ENCODE data around the gene GPR119.
A peak's percentile ranks its signal among the peaks of the same experiment; 100 is the strongest.
"Not testable (repeated sequence)": the region's sequence is repeated elsewhere in the genome, so short reads cannot be mapped to it uniquely, and the experiment has no call there.

Gene GPR119

GRCh38 chrX:130385520-130385919 lies at the start of gene GPR119:
TSS of gene GPR119 (minus strand) at chrX:130385674. CDS start at chrX:130385447, 227 bp downstream.
- DNase-seq (ENCODE audit: low read depth): no peak

DNA sequence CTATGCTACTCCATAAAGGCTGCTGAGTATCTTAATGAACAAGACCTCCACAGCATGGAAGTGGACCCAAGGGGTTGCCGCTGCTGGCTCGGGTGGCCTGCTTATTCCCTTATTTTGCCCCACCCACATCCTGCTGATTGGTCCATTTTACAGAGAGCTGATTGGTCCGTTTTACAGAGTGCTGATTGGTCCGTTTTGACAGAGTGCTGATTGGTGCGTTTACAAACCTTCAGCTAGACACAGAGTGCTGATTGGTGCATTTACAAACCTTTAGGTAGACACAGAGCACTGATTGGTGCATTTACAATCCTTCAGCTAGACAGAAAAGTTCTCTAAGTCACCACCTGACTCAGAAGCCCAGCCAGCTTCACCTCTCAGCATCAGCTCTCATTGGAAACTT lies 43.8 kb upstream of the GPR119 start:
- DNase-seq (ENCODE audit: low read depth): not testable (repeated sequence)

DNA sequence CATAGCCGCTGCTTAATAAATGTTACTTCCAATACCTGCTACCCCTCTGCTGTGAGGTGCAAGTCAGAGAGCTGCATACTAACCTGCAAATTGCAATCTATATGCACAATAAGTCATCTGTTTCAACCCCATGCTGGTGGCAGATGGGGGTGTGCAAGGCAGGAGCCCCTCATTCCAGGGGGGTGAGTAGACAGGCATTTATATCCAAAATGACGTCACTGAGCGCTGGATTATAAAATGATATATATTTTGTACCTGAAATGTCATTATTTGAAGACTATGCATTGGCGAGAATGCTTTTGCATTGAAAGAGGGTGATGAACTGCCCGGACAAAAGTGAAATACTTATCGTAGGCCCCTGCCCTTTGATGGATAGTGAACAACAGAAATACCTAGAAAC lies 41.1 kb upstream of the GPR119 start:
- no peak for DNase-seq (ENCODE audit: low read depth)

DNA sequence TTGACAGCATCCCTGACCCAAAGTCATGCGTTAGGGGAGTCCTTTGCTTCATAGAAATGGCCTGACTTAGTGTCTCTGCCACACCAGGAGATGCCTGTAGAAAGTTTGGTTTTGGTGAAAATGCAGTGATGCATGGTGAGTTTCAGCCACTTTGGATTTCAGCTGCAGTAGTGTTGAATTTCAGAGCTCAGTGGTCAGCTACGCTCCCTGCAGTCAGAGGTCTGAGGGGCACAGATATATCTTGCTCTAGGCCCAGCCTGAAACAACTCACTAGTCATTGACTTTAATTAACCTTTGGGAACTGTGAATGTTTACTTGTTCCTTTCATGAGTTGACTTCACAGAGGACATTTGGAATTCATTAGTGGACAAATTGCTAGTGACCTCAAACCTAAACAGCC lies 33.8 kb upstream of the GPR119 start:
- no peak for DNase-seq (ENCODE audit: low read depth)

DNA sequence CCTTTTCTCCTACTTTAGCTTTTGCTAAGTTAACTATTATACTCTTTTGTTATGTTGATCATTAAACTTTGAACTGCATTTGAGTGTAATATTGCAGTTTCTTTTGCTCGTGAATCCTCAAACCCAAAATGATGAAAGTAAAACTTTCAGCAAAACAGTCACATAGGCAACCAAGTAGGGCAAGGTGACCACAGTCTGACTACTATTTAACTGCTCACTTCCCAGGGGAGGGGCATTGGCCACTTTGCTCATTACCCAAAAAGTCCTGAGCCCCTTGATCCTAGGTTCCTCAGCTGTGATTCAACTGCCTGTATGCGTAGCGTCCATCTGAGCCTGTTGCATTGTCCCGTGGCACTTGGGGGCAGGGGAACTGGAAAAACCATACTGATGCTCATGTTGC lies 33.3 kb upstream of the GPR119 start:
- no peak for DNase-seq (ENCODE audit: low read depth)

- DNase-seq (ENCODE audit: low read depth): no peak
Observed at GRCh38 chrX:130418066-130418465, 32.6 kb upstream of the GPR119 start.

DNA sequence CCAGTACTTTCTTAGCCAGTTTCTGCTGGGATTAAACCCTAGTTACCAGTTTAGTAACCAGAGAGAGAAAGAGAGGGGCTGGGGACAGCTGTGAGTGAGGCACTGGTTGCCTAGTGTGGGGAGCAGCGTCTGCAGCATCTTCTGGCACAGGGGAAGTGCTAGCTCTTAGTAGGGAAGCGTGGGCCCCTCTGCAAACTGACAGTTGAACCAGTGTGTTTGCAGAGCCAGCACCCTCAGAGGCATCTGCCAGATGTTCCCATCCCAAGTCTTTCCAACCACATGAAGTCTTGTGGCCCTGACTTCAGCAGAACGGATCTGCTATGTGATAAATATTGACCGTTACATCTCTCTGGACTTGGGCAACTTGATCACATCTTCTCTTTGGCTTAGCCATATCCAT lies 31.3 kb upstream of the GPR119 start:
- no peak for DNase-seq (ENCODE audit: low read depth)

DNA sequence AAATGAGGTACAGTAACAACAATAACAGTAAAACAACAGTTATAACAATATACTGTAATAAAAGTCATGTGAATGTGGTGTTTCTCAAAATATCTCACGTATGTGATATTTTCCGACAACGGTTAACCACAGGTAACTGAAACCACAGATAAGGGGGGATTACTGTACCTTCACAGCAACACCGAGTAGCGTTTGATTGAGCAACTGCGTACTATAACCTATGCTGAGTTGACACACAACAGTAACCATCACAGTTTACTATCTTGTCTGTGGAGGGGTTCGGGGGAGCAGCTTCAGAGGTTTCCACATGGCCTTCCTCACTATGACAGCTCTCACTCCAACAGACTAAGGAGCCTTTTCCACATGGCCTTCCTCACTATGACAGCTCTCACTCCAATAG lies 29.7 kb upstream of the GPR119 start:
- no peak for DNase-seq (ENCODE audit: low read depth)

GRCh38 chrX:130414800-130415199 lies 29.3 kb upstream of the GPR119 start:
- no peak for DNase-seq (ENCODE audit: low read depth)

DNA sequence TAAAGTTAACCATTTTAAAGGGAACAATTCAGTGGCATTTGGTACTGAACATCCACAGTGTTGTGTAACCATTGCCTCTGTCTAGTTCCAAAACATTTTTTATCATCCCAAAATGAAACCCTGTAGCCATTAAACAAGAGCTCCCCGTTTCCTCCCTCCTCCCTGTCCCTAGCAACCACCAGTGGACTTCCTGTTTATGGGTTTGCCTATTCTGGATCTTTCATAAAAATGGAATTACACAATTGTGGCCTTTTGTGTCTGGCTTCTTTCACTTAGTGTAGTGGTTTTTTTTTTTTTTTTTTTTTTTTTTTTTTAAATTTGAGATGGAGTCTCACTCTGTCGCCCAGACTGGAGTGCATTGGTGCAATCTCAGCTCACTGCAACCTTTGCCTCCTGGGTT lies 27.9 kb upstream of the GPR119 start:
- DNase-seq (ENCODE audit: low read depth): no peak

DNA sequence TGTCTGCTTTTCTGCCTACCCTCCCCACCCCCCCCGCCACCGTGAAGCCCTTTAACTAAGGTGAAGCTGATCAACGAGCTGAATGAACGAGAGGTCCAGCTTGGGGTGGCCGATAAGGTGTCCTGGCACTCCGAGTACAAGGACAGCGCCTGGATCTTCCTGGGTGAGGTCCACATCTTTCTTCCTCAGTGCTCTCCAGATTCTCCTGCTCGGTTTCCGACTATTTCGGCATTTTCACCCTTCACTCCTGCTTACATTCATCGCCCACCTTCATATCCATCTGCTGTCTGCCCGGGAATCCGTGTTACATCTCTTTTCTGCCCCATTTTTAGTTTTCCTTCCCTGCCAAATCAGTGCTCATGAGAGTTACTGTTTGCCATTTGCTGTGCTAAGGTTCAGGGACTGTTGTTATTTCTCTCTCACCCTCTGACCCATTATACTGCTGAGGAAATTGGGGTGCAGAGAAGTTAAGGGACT lies 16.8 kb upstream of the GPR119 start:
- no peak for DNase-seq (ENCODE audit: low read depth)

DNA sequence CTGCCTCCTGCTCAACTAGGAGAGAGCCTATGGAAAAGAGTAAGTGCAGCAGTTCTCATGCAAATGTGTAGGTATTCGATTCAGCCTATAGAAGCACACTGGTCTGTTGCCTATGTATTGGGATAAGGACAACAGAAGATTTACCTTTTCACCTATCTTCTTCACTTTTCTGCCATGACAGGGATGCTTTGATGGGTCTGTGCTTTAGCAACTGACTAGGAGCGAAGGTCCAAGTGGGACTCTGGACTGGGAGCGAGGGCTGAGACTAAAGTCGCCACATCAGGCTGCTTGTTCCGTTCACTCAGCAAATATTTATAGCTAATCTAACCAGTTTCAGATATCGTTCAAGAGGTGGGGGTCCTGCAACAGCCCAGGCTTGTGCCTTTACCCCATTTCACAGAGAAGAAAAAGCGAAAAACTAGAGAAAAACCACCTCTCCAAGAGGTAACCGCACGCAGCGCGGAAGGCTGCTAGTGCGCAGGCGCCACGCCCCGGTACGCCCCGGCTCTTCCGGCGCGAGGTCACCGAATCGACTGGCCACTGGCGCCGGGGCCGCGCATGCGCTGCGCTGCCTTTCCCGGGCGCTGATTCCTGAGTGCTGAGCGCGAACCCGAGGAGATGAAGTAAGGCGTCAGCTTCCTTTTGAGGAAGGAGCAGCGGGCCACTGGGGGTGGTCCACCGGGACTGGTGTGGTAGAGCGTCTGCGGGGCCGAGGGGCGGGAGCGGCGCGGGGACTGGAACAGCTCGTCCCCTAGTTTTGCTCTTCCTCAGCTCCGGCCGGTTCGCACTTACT lies 16.1 kb upstream of the GPR119 start, which contains the start of gene RBMX2:
TSS of gene RBMX2 (plus strand) at position 573 of the 793 bp plus-strand sequence. CDS start at position 619, 46 bp downstream.
- peak; percentile 57 for DNase-seq (ENCODE audit: low read depth)

DNA sequence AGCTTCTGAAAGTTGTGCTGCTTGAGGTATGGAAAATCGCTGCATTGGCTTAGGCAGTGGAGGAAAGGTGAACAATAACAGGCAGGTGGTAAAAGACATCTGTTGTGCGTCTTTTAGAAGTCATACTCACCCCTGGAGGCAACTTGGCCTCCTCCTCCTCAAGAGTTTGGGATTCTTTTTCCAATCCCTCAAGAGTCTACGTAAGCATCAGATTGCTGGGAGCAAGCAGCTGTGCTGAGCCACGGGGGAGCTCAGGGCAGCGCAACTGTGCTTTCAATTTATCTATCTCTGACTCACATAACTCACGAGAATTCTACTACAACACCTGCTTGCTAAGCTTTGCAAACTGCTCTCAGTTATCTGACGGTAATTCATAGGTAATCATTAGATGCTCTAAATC lies 9.9 kb upstream of the GPR119 start:
- DNase-seq (ENCODE audit: low read depth): no peak

DNA sequence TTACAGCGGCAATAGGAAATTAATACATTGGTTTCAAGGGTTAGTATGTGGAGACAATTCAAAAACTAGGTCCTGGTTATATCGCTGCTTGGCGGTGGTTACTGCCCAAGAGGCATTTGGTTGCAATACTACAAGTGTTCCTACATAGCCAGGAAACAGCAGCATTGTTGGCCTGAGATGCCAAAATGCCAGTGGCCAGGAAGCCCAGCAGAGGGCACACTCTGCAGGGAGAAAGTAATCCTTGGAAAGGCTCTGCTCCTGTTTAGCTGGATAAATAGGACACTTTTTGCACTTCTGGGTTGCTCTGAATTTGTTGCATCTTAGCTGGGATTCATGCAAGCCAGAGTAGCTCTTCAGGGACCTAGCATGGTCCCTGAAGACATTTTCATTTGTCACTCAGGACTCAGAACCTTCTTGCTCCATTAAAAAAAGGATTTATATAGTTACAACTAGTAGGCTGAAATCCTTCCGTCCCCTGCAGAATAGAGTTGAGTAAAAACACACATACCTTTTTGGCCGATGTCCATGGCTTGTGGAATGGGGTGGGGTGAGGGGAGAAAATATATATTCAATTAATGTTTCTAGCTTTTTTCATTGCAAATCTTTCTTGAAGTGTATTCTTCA lies 8.1 kb upstream of the GPR119 start:
- DNase-seq (ENCODE audit: low read depth): no peak

GRCh38 chrX:130386408-130386808 lies 934 bp upstream of the GPR119 start:
- no peak for DNase-seq (ENCODE audit: low read depth)

DNA sequence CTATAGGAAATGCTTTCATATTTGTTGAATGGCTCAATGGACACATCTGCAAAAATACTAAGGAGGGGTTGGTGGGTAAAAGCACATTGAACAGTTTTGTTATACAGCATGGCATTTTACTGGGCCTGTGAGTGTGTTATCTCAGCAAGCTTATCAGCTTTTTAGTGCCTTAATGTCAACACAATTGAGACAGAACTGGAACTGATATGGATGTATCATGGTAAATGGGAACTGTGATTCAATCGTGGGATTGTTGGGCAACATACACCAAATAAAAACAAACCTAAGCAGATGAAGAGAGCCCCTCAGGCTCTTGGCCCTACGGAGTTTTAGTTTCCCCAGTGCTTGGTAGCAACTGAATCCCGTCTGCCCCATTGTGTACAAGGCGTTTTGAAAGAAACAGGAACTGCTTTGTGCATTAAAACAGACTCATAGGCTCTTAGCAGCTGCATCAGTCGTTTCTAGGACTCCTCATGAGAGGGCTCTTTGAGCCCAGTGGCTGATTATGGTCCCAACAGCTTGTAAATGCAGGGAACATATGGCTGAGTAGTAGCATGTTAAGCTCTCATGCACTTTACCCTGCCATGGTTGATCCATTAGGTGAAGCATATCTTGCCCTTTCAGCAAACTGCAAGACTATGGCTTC lies 7.3 kb downstream of the GPR119 start:
- DNase-seq (ENCODE audit: low read depth): no peak

DNA sequence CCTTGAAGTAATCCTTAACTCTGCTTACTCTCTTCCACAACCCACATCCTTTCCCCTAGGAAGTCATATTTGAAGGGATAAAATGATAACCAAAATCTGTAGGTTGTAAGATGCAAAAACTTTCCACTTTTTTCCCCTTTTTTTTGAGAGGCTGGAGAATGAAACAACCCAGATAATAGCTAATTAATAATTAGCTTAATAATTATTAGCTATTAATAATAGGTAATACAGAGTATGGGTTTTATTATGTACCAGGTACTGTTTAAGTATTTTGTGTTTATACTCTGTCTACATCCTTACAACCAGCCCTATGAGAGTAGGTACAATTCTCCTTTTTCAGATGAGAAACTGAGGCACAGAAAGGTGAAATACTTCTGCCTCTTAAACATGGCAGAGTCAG lies 9.4 kb downstream of the GPR119 start:
- DNase-seq (ENCODE audit: low read depth): no peak

GRCh38 chrX:130352050-130352449 lies 33.4 kb downstream of the GPR119 start:
- not testable (repeated sequence) for DNase-seq (ENCODE audit: low read depth)

- DNase-seq (ENCODE audit: low read depth): no peak
Observed at GRCh38 chrX:130351567-130351966, 33.9 kb downstream of the GPR119 start.

DNA sequence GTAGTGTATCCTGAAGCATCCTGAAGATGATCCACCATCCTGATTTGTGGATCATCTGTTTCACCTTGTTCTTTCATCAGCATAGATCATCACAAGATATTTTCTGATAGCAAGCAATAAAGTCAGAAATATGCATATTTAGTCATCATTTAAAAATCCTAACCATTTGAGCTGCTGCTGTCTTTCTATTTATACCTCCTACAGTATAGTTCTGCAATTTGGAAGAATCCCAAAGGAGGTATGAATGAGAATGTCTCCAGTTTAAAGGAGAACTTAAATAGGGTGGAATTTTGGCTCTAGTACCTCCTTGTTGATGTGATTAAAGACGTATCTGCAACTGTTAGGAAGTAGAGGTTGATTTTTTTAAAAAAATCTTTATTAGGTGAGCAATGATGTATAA lies 38.2 kb downstream of the GPR119 start:
- DNase-seq (ENCODE audit: low read depth): no peak

DNA sequence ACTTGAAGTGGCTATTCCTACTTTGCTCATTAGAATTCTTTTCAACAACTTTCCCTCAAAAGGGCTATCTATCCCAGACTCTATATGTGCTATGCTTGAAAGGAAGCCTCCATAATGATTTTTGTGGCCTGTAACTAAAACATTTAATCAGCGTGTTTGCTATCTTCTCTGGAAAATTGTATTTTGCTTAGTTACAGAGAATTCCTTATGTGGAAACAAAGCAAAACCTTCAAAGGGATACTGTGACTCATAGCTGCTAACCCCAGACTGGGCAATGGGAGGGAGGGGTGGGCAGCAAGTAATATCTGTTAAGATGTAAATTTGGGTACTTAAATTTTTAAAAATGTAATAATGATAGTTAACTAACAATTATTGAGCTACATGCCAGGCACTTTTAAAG lies 42.1 kb downstream of the GPR119 start:
- no peak for DNase-seq (ENCODE audit: low read depth)

DNA sequence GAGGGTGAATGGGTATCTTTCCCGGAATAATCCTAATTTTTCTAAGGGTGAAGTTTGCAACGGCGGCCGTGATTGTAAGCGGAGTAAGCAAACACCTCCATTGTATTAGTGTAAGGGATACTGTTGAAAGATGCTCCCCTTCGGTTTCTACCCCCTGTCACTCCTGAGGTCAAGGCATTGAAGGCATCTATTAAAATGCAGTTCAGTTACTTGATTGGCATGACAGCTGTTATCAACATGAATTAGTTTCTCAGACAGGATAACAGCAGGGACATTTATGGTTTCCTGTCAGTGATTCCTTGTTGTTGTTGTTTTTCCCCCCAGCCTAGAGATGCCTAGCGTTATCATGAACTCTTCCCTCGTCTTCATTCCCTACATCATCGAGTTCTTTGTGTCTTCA lies 45.2 kb downstream of the GPR119 start:
- DNase-seq (ENCODE audit: low read depth): no peak
